GM12873 (cell line): ENCODE data around the gene PNKD.

Experiments used
- TF ChIP-seq, protein P1 (sequence below): IDR thresholded peaks from 2 replicates; pipeline ENCODE4 v1.5.1; 2012; ENCODE audit warnings: low read depth, mild to moderate bottlenecking, moderate library complexity, low read length, control low read depth; ENCODE audit not compliant: insufficient read depth; ENCODE audit errors: missing control alignments

The PNKD gene

DNA sequence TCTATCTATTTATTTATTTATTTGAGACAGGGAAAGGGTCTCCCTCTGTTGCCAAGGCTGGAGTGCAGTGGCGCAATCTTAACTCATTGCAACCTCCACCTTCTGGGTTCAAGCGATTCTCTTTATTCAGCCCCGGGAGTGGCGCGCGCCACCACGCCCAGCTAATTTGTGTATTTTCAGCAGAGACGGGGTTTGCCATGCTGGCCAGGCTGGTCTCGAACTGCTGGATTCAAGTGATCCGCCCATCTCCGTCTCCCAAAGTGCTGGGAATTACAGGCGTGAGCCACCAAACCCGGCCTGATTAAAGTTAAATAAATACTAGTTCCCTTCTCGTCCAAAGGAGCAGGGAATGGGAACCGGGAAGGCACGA lies 125.1 kb downstream of the PNKD start:
- TF ChIP-seq, protein P1, sequence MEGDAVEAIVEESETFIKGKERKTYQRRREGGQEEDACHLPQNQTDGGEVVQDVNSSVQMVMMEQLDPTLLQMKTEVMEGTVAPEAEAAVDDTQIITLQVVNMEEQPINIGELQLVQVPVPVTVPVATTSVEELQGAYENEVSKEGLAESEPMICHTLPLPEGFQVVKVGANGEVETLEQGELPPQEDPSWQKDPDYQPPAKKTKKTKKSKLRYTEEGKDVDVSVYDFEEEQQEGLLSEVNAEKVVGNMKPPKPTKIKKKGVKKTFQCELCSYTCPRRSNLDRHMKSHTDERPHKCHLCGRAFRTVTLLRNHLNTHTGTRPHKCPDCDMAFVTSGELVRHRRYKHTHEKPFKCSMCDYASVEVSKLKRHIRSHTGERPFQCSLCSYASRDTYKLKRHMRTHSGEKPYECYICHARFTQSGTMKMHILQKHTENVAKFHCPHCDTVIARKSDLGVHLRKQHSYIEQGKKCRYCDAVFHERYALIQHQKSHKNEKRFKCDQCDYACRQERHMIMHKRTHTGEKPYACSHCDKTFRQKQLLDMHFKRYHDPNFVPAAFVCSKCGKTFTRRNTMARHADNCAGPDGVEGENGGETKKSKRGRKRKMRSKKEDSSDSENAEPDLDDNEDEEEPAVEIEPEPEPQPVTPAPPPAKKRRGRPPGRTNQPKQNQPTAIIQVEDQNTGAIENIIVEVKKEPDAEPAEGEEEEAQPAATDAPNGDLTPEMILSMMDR: no peak

GRCh38 chr2:218395826-218396687 lies 125.7 kb downstream of the PNKD start:
- TF ChIP-seq, protein P1: peak; percentile 72
